ENCODE results near the gene MTCL1. TPM values are rescaled to one million over a fixed set of nuclear protein-coding genes. Genes with fewer than 3 reads are reported as not detected.

MTCL1 gene
- total and polyA plus RNA-seq, 9 of the 15 experiments (the other 6 are each of a cell fraction or from before 2014, with no cell fraction given), result 0.21 to 7.4 (median 3.7) TPM

DNA sequence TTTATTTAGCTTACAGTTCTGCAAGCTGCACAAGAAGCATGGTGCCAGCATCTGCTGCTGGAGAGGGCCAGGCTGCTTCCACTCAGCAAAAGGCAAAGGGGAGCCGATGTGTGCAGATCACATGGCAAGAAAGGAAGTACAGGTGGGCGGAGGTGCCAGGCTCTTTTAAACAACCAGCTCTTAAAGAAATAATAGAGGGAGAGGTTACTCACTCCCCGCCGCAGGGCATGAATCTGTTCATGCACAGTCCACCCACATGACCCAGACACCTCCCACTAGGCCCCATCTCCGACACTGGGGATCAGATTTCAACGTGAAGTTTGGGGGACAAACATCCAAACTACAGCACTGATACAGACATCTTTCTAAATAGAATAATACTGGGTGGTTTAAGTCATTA is 105.8 kb downstream of the MTCL1 start (continued):
- TF ChIP-seq MXI1 (IDR thresholded peaks at IDR 0.05; ENCODE audit: low read depth, low read length) (no peak), PHB (CRISPR knock-in tag; IDR thresholded peaks at IDR 0.05) (no peak), ZNF3 (CRISPR knock-in tag; IDR thresholded peaks at IDR 0.05) (no peak), LCOR (CRISPR knock-in tag; IDR thresholded peaks at IDR 0.05) (no peak)
- TF ChIP-seq, protein P1, sequence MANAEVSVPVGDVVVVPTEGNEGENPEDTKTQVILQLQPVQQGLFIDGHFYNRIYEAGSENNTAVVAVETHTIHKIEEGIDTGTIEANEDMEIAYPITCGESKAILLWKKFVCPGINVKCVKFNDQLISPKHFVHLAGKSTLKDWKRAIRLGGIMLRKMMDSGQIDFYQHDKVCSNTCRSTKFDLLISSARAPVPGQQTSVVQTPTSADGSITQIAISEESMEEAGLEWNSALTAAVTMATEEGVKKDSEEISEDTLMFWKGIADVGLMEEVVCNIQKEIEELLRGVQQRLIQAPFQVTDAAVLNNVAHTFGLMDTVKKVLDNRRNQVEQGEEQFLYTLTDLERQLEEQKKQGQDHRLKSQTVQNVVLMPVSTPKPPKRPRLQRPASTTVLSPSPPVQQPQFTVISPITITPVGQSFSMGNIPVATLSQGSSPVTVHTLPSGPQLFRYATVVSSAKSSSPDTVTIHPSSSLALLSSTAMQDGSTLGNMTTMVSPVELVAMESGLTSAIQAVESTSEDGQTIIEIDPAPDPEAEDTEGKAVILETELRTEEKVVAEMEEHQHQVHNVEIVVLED (CRISPR knock-in tag; IDR thresholded peaks at IDR 0.05), result no peak

DNA sequence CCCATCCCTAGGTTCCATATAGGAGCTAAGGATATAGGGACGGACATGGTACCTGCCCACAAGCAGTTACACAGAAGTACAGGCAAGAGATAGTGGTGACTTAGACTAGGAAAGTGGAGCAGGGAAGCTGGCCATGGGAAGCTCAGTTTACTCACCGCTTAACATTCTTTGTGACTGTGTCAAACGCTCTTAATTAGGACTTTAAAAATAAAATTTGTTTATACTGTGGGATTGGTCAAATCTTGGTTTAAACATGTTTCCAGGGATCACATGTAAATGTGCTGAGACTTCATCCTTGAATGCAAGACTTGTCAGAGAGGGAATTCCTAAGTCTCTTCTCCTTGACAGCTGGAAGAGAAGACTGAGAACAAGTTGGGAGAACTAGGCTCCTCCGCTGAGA is 107.3 kb downstream of the MTCL1 start:
- no TSS peak for BruUV-seq (replicated peaks)
- POLR2A ChIA-PET, result interaction anchor here (2.1 kb wide), 1 partner anchor 11 kb away, joined by 7 read pairs; no protein-coding TSS in a partner anchor

More for the DNA sequence above, 107.3 kb downstream of the MTCL1 start:
- TF ChIP-seq DDX20 (tag; IDR thresholded peaks at IDR 0.05; ENCODE audit: low read depth), result no peak
- TF ChIP-seq, protein P2, sequence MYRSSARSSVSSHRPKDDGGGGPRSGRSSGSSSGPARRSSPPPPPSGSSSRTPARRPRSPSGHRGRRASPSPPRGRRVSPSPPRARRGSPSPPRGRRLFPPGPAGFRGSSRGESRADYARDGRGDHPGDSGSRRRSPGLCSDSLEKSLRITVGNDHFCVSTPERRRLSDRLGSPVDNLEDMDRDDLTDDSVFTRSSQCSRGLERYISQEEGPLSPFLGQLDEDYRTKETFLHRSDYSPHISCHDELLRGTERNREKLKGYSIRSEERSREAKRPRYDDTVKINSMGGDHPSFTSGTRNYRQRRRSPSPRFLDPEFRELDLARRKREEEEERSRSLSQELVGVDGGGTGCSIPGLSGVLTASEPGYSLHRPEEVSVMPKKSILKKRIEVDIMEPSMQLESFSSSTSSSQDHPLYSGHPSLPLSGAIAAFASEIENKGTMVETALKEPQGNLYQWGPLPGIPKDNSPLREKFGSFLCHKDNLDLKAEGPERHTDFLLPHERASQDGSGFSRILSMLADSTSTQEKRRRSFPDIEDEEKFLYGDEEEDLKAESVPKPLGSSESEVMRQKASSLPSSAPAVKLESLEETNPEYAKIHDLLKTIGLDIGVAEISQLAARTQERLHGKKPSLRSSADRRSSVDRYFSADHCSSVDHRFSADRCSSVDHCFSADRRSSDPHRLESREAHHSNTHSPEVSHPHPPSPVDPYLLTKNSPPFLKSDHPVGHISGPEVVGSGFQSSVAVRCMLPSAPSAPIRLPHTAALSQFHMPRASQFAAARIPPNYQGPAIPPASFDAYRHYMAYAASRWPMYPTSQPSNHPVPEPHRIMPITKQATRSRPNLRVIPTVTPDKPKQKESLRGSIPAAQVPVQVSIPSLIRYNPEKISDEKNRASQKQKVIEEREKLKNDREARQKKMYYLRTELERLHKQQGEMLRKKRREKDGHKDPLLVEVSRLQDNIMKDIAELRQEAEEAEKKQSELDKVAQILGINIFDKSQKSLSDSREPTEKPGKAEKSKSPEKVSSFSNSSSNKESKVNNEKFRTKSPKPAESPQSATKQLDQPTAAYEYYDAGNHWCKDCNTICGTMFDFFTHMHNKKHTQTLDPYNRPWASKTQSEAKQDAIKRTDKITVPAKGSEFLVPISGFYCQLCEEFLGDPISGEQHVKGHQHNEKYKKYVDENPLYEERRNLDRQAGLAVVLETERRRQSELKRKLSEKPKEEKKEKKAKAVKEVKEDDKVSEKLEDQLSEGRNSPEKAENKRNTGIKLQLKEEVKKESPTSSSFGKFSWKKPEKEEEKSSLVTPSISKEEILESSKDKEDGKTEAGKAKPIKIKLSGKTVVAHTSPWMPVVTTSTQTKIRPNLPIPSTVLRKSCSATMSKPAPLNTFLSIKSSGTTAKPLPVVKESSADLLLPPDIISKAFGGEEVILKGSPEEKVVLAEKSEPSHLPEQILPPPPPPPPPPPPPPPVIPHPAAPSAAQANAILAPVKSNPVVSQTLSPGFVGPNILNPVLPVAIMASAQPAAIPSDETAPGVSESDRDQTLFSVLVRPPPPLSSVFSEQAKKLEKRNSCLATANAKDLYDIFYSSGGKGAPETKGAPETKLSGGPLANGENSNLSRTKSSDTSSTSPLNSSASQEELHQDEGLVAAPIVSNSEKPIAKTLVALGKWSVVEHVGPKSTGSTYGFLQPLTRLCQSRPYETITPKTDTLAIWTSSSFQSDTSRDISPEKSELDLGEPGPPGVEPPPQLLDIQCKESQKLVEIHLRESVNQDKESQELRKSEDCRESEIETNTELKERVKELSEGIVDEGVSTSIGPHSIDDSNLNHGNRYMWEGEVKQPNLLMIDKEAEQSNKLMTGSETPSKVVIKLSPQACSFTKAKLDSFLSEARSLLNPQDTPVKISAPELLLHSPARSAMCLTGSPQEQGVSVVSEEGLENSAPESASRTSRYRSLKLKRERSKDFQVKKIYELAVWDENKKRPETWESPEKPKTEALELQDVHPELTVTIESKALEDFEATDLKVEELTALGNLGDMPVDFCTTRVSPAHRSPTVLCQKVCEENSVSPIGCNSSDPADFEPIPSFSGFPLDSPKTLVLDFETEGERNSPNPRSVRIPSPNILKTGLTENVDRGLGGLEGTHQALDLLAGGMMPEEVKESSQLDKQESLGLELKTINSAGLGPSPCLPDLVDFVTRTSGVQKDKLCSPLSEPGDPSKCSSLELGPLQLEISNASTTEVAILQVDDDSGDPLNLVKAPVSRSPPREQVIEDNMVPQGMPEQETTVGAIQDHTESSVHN (IDR thresholded peaks at IDR 0.05; ENCODE audit: borderline replicate concordance in 1 of 2, low read depth in 1 of 2), result no peak
- TF ChIP-seq RBM17 (IDR thresholded peaks at IDR 0.05; ENCODE audit: borderline replicate concordance, low read depth, low read length), result no peak
- no peak for TF ChIP-seq ZNF224 (CRISPR knock-in tag; IDR thresholded peaks at IDR 0.05)
- no peak for TF ChIP-seq XRCC5 (IDR thresholded peaks at IDR 0.05; ENCODE audit: low read depth, low read length)
- no peak for DNase-seq (ENCODE audit: extremely low read depth in 1 of 4, low spot score in 3 of 4)
- in situ Hi-C loops (cut with MboI), result no loop called here
- WGBS (ENCODE audit: insufficient coverage, low coverage, missing lambda C conversion rate), result 17% methylated on average over 4 of the region's 4 CpGs
- Histone ChIP-seq H3K9ac (ENCODE audit: insufficient read depth in 1 of 2, low read depth in 2 of 2, low read length in 2 of 2) (no peak overlapping the region), H3K4me2 (ENCODE audit: insufficient read depth, low read length) (no peak overlapping the region), H3K27ac (ENCODE audit: extremely low read depth, low read depth, low read length) (no peak overlapping the region), H2AFZ (ENCODE audit: low read depth, low read length) (no peak overlapping the region), H3K4me1 (replicated peaks in 1 of 2; ENCODE audit: control insufficient read depth in 2 of 2, insufficient read depth in 2 of 2, low read length in 2 of 2) (no peaks in the 10 kb centered on the region; a peak in 1 of 5 replicates), H4K20me1 (replicated peaks; ENCODE audit: control insufficient read depth, insufficient read depth, low read length) (no peaks in the 10 kb centered on the region), H3K36me3 (ENCODE audit: control insufficient read depth, insufficient read depth, low read length) (no peaks in the 10 kb centered on the region), H3K4me3 (no peak overlapping the region), H3K79me2 (ENCODE audit: control insufficient read depth, insufficient read depth, low read length) (no peaks in the 10 kb centered on the region), H3K27me3 (ENCODE audit: control insufficient read depth in 2 of 2, insufficient read depth in 2 of 2, low read length in 2 of 2) (peaks cover 2 to 17% of the 10 kb centered on the region in 2 experiments; a peak in 4 of 5 replicates), H3K9me3 (replicated peaks; ENCODE audit: control insufficient read depth, insufficient read depth, low read depth, low read length) (no peaks in the 10 kb centered on the region), H3K9me1 (ENCODE audit: control insufficient read depth, insufficient read depth, low read length) (no peaks in the 10 kb centered on the region)
- no peak for ATAC-seq
- CTCF ChIA-PET (ENCODE audit: low intra/inter-chr PET ratio), result no interaction called here
- intact Hi-C loops (cut with micrococcal nuclease), result no loop called here
- no peak for FAIRE-seq

Data from K562 (cell line).